KMS-11 (cell line): ENCODE results near the gene HAUS3.

Source experiments
- H2AFZ ChIP-seq: fragments of 200-600 bp; sonication (generic); 2 replicates; pipeline ENCODE4 v1.6.1; 2016; ENCODE audit warnings: antibody characterized with exemption, mixed run types, low read depth
- H3K27ac ChIP-seq: fragments of 200-600 bp; sonication (generic); 2 replicates; pipeline ENCODE4 v1.6.1; 2016; ENCODE audit warnings: mild to moderate bottlenecking, mixed run types
- H3K27me3 ChIP-seq: fragments of 200-600 bp; sonication (generic); 2 replicates; pipeline ENCODE4 v1.6.1; 2017; ENCODE audit warnings: mild to moderate bottlenecking, low read depth, mixed run types, moderate library complexity; ENCODE audit not compliant: insufficient read depth
- H3K36me3 ChIP-seq: fragments of 200-600 bp; sonication (generic); 2 replicates; pipeline ENCODE4 v1.6.1; 2017; ENCODE audit warnings: mild to moderate bottlenecking, mixed run types; ENCODE audit not compliant: insufficient read depth
- H3K4me1 ChIP-seq: fragments of 200-600 bp; sonication (generic); 2 replicates; pipeline ENCODE4 v1.6.1; 2016; ENCODE audit warnings: mild to moderate bottlenecking, low read depth, mixed run types; ENCODE audit not compliant: poor library complexity, severe bottlenecking
- H3K4me2 ChIP-seq: fragments of 200-600 bp; sonication (generic); 2 replicates; pipeline ENCODE4 v1.7.0; 2016; ENCODE audit warnings: mild to moderate bottlenecking, mixed run types
- H3K4me3 ChIP-seq: fragments of 200-600 bp; sonication (generic); IDR thresholded peaks from 2 replicates; pipeline ENCODE4 v1.6.1; 2017; ENCODE audit warnings: low read depth, low read length, mixed read lengths; ENCODE audit not compliant: insufficient read depth
- H3K79me2 ChIP-seq: fragments of 200-600 bp; sonication (generic); 2 replicates; pipeline ENCODE4 v1.6.1; 2016; ENCODE audit warnings: low read depth, mixed run types; ENCODE audit not compliant: insufficient read depth
- H3K9ac ChIP-seq: fragments of 200-600 bp; sonication (generic); 2 replicates; pipeline ENCODE4 v1.6.1; 2016; ENCODE audit warnings: mild to moderate bottlenecking, mixed run types
- H4K20me1 ChIP-seq: fragments of 200-600 bp; sonication (generic); 2 replicates; pipeline ENCODE4 v1.6.1; 2016; ENCODE audit warnings: mild to moderate bottlenecking, mixed run types; ENCODE audit not compliant: insufficient read depth
- TF ChIP-seq, protein P1 (sequence below): fragments of 200-600 bp; sonication (generic); conservative IDR thresholded peaks from 2 replicates; pipeline ENCODE4 v1.6.1; 2017; ENCODE audit warnings: low read depth, mild to moderate bottlenecking, antibody characterized with exemption, low read length, moderate library complexity, mixed read lengths

Gene HAUS3

GRCh38 chr4:2245057-2245786 lies 3.3 kb upstream of the HAUS3 start:
- H3K27ac ChIP-seq = no peak overlapping the region
- no peaks in the 10 kb centered on the region for H3K36me3 ChIP-seq
- H3K4me1 ChIP-seq = peaks cover 23% of the 10 kb centered on the region
- peaks cover 12% of the 10 kb centered on the region for H3K79me2 ChIP-seq
- H3K27me3 ChIP-seq = no peaks in the 10 kb centered on the region
- H2AFZ ChIP-seq = no peak overlapping the region
- no peak overlapping the region for H3K9ac ChIP-seq
- H4K20me1 ChIP-seq = no peaks in the 10 kb centered on the region
- no peak overlapping the region for H3K4me3 ChIP-seq
- TF ChIP-seq, protein P1, sequence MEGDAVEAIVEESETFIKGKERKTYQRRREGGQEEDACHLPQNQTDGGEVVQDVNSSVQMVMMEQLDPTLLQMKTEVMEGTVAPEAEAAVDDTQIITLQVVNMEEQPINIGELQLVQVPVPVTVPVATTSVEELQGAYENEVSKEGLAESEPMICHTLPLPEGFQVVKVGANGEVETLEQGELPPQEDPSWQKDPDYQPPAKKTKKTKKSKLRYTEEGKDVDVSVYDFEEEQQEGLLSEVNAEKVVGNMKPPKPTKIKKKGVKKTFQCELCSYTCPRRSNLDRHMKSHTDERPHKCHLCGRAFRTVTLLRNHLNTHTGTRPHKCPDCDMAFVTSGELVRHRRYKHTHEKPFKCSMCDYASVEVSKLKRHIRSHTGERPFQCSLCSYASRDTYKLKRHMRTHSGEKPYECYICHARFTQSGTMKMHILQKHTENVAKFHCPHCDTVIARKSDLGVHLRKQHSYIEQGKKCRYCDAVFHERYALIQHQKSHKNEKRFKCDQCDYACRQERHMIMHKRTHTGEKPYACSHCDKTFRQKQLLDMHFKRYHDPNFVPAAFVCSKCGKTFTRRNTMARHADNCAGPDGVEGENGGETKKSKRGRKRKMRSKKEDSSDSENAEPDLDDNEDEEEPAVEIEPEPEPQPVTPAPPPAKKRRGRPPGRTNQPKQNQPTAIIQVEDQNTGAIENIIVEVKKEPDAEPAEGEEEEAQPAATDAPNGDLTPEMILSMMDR = no peak
- H3K4me2 ChIP-seq = no peak overlapping the region

DNA sequence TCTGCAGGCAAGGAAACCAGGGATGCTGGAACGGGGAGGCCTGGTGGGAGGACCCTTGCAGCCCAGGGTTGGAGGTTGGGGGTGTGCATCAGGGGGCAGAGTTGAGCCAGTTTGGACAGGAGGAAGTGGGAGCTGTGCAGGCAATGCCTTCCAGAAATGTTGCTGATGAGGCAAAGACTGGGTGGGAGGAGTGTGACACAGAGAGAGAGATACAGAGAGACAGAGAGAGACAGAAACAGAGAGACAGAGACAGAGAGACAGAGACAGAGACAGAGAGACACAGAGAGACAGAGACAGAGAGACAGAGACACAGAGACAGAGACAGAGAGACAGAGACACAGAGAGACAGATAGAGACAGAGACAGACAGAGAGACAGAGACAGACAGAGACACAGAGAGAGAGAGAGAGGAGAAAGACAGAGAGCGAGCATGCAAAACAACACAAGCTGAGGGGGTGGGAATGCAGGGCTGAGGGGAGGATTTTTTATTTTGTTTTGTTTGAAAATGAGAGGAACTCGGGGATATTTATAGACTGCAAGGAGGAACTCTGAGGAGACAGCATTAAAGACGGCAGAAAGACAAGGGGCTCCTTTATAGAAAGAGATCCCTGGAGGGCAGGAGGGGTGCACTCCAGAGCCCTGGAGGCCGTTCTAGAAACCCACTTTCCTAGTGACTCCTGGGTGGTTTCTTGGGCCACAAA lies 1.9 kb upstream of the HAUS3 start:
- TF ChIP-seq, protein P1 = 0 out of 2 replicates have a peak, but pooled peaks have one; percentile 16
- Histone ChIP-seq H3K4me1 (peaks cover 37% of the 10 kb centered on the region), H3K79me2 (peaks cover 26% of the 10 kb centered on the region), H4K20me1 (no peaks in the 10 kb centered on the region), H3K36me3 (no peaks in the 10 kb centered on the region), H3K9ac (no peak overlapping the region), H3K27me3 (no peaks in the 10 kb centered on the region), H3K27ac (no peak overlapping the region), H2AFZ (no peak overlapping the region; the same call in 1 of the 2 replicates), H3K4me2 (peak overlapping the region; percentile 33; the same call in 1 of the 2 replicates), H3K4me3 (no peak overlapping the region)

DNA sequence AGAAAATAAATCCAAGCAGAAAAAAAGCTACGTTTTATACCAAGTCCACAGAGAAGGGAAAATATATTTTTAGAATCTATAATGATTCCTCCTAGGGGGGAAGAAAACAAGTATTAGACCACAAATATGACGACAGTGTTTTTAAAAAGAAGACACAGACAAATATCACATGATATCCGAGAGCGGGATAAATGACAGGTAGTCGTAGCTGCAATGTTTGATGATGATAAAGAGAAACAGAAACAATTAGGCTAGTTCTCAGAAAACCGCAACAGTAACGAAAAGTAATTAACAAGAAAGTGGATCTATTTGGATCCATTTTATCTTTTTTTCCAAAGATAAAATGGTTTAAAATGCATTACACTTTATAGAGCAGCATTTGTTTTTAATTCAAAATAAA lies 918 bp downstream of the HAUS3 start:
- H3K27me3 ChIP-seq = no peaks in the 10 kb centered on the region
- H3K4me1 ChIP-seq = peaks cover 44% of the 10 kb centered on the region
- H3K27ac ChIP-seq = peak overlapping the region; percentile 36; the same call in 1 of the 2 replicates
- peak overlapping the region; percentile 86 for H3K4me3 ChIP-seq
- peaks cover 6% of the 10 kb centered on the region; the same call in 1 of the 2 replicates for H3K36me3 ChIP-seq
- no peak overlapping the region for H2AFZ ChIP-seq
- no peaks in the 10 kb centered on the region for H4K20me1 ChIP-seq
- peak overlapping the region; percentile 57; the same call in 1 of the 2 replicates for H3K9ac ChIP-seq
- H3K4me2 ChIP-seq = peak overlapping the region; percentile 65
- TF ChIP-seq, protein P1 = no peak
- peaks cover 34% of the 10 kb centered on the region for H3K79me2 ChIP-seq

- H3K9ac ChIP-seq = no peak overlapping the region
- peaks cover 6% of the 10 kb centered on the region; the same call in 1 of the 2 replicates for H3K36me3 ChIP-seq
- no peaks in the 10 kb centered on the region for H3K27me3 ChIP-seq
- H3K27ac ChIP-seq = no peak overlapping the region
- no peaks in the 10 kb centered on the region for H4K20me1 ChIP-seq
- H3K4me2 ChIP-seq = no peak overlapping the region
- H3K79me2 ChIP-seq = peaks cover 34% of the 10 kb centered on the region
- TF ChIP-seq, protein P1 = no peak
- H3K4me3 ChIP-seq = no peak overlapping the region
- H2AFZ ChIP-seq = no peak overlapping the region
- H3K4me1 ChIP-seq = peaks cover 28% of the 10 kb centered on the region
Measured at GRCh38 chr4:2236944-2237666, 4.8 kb downstream of the HAUS3 start.
